Left lung (tissue), 10 donors: ENCODE data around the gene TMPRSS9. TPM values are rescaled to one million over a fixed set of nuclear protein-coding genes. Genes with fewer than 3 reads are reported as not detected.

Experiments
- ATAC-seq: fragments of 200-7000 bp; cut with Tn5 transposase; one replicate; pipeline ENCODE4 v1.9.1; 2020; ENCODE audit warnings: moderate library complexity
- DNase-seq, 4 donors: peaks; one replicate each; pipeline ENCODE4 v3.0.0-alpha.2; 2013 to 2020
- H3K27ac ChIP-seq, 2 donors: fragments of 200-600 bp; sonication (generic) in 1 of 2; one replicate each; pipeline versions ENCODE4 v1.5.0 to v1.8.0; 2020 to 2021
- H3K27me3 ChIP-seq, 2 donors: fragments of 200-600 bp; sonication (generic) in 1 of 2; one replicate each; pipeline versions ENCODE4 v1.5.0 to v1.8.0; 2020 to 2021
- H3K36me3 ChIP-seq, 2 donors: fragments of 200-600 bp; sonication (generic) in 1 of 2; one replicate each; pipeline versions ENCODE4 v1.5.0 to v1.8.0; 2020 to 2021
- H3K4me1 ChIP-seq, 2 donors: fragments of 200-600 bp; one replicate each; pipeline ENCODE4 v1.8.0; 2021
- H3K4me3 ChIP-seq, 2 donors: fragments of 200-600 bp; sonication (generic) in 1 of 2; one replicate each; pipeline versions ENCODE4 v1.5.0 to v1.8.0; 2020 to 2021; ENCODE audit warnings: mild to moderate bottlenecking in 1 of 2
- H3K9me3 ChIP-seq, 2 donors: fragments of 200-600 bp; sonication (generic) in 1 of 2; one replicate each; pipeline versions ENCODE4 v1.5.0 to v1.8.0; 2020 to 2021
- CTCF ChIP-seq, 2 donors: fragments of 200-600 bp; sonication (generic) in 1 of 2; IDR thresholded peaks; one replicate each; pipeline versions ENCODE4 v1.5.0 to v1.8.0; 2021; ENCODE audit warnings: antibody characterized with exemption in 2 of 2
- intact Hi-C, 2 donors: fragments of 100-400 bp; cut with DNase I; formaldehyde crosslinking; loops; one replicate each; pipeline versions ENCODE4 v1.11.2 to v1.14.2; 2022
- polyA plus RNA-seq, 6 donors: library from polyadenylated mRNA; unstranded; fragments of 120-200 nt; gene quantifications; one replicate each; pipeline ENCODE4 v1.2.1, GENCODE V29; 2013; ENCODE audit not compliant: insufficient read length in 6 of 6
- total RNA-seq, 2 donors: library from RNA; stranded (reverse); fragmentation: NEBNext Ultra II Directional; extraction: Animal tissue kit (Norgen Biotek cat#: 25700); gene quantifications; one replicate each; pipeline ENCODE4 v1.2.1, GENCODE V29; 2021
- donor health status: DM: no; HTN: yes; CAD: no.
- donor health status: DM: no; HTN: no; CAD: no.

TMPRSS9 gene
- total and polyA plus RNA-seq, 8 donors: 0.45 to 1.1 (median 0.49) TPM; not detected in 2

DNA sequence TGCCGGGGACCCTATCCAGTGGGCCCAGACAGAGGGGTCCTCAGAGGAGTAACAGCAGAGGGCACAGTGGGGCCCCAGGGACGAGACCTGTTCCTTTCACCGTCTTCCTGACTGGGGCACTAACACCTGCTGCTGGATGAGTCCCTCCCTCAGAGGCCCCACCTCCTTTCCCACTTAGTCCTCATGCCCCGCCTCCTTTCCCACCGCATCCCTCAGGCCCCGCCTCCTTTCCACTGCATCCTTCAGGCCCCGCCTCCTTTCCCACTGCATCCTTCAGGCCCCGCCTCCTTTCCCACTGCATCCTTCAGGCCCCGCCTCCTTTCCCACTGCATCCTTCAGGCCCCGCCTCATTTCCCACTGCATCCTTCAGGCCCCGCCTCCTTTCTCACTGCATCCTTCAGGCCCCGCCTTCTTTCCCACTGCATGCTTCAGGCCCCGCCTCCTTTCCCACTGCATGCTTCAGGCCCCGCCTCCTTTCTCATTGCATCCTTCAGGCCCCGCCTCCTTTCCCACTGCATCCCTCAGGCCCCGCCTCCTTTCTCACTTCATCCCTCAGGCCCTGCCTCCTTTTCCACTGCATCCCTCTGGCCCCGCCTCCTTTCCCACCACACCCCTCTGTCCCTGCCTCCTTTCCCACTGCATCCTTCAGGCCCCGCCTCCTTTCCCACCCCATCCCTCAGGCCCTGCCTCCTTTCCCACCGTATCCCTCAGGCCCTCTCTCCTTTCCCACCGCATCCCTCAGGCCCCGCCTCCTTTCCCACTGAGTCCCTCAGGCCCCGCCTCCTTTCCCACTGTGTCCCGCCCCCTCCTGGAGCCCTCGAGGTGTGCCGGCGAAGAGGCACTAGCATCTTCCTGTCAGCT is 24.8 kb upstream of the TMPRSS9 start:
- no peaks in the 10 kb centered on the region for H3K27me3 ChIP-seq
- intact Hi-C loops: no loop called here
- DNase-seq: no peak

DNA sequence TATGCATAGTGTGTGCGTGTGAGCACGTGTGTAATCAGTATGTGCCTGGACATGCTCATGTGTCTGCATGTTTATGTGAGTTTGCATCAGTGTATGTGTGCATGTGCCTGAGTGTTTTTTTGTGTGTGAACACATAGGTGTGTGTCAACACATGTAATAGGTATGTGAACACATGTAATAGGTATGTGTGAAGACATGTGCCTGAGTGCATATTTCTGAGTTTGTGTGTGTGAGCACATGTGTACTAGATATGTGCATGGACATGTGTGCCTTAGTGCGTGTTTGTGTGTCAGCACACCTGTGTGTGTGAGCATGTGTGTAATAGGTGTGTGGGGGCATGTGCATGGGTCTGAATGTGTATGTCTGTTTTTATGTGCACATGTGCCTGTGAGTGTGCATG is 24.2 kb upstream of the TMPRSS9 start:
- no peak for TF ChIP-seq CTCF (IDR thresholded peaks at IDR 0.05)
- ATAC-seq: no peak
- Histone ChIP-seq H3K27me3 (no peaks in the 10 kb centered on the region), H3K36me3 (peaks cover 0 to 33% of the 10 kb centered on the region in 2 donors), H3K9me3 (no peaks in the 10 kb centered on the region), H3K4me3 (no peak overlapping the region), H3K27ac (no peak overlapping the region), H3K4me1 (peaks cover 4 to 28% of the 10 kb centered on the region in 2 donors)
- intact Hi-C loops: no loop called here
- no peak for DNase-seq

More for the DNA sequence above, 24.8 kb upstream of the TMPRSS9 start:
- Histone ChIP-seq H3K4me3 (no peak overlapping the region), H3K4me1 (peaks cover 4 to 34% of the 10 kb centered on the region in 2 donors), H3K27ac (no peak overlapping the region), H3K36me3 (peaks cover 0 to 26% of the 10 kb centered on the region in 2 donors), H3K9me3 (no peaks in the 10 kb centered on the region)
- no peak for TF ChIP-seq CTCF (IDR thresholded peaks at IDR 0.05)
- ATAC-seq: no peak

DNA sequence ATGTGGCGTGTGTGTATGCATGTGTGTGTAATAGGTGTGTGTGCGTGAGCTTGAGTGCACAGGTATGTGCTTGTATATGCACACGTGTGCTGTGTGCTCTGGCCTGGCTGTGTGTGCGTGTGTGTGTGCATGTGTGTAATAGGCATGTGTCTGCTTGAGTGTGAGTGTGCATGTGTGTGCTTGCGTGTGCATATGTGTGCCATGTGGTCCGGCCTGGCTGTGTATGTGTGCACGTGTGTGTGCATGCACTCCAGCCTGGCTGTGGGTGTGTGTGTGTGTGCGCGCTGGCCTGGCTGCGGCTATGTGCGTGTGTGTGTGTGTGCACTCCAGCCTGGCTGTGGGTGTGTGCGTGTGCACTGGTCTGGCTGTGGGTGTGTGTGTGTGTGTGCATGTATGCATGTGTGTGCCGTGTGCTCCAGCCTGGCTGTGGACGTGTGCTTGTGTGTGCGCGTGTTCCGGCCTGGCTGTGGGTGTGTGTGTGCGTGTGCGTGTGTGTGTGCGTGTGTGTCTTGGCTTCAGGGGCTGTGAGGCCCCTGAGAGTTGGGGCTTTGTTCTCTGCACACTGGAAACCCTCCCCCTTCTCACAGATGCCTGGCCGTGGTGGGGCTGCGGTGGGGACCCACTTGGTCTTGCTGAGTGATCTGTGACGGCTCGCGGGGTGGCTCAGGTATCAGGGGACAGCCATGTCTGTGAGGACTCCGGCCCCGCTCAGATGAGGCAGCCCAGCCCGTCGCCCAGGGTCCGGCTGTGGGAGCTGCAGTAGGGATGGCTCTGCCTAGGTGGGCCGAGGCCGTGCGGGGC is 23.3 kb upstream of the TMPRSS9 start:
- H3K27me3 ChIP-seq: no peaks in the 10 kb centered on the region
- H3K36me3 ChIP-seq: peaks cover 0 to 41% of the 10 kb centered on the region in 2 donors
- no peaks in the 10 kb centered on the region for H3K9me3 ChIP-seq
- ATAC-seq (no peak), DNase-seq (no peak)
- no peak overlapping the region for H3K27ac ChIP-seq
- peaks cover 4 to 19% of the 10 kb centered on the region in 2 donors for H3K4me1 ChIP-seq
- intact Hi-C loops: no loop called here
- no peak for TF ChIP-seq CTCF (IDR thresholded peaks at IDR 0.05)
- H3K4me3 ChIP-seq: no peak overlapping the region

GRCh38 chr19:2337329-2337707 is 22.7 kb upstream of the TMPRSS9 start:
- H3K27ac ChIP-seq: no peak overlapping the region
- peaks cover 0 to 46% of the 10 kb centered on the region in 2 donors for H3K36me3 ChIP-seq
- H3K4me1 ChIP-seq: peaks cover 4 to 13% of the 10 kb centered on the region in 2 donors
- ATAC-seq (no peak), DNase-seq (peak in 2 of 4 donors; percentile 65 to 77)
- intact Hi-C loops: no loop called here
- no peak overlapping the region for H3K4me3 ChIP-seq
- H3K9me3 ChIP-seq: no peaks in the 10 kb centered on the region
- H3K27me3 ChIP-seq: no peaks in the 10 kb centered on the region
- no peak for TF ChIP-seq CTCF (IDR thresholded peaks at IDR 0.05)
